HFF-Myc (cell line): ENCODE data around the gene ADPRS.

ENCODE experiments used
- DNase-seq: peaks from one replicate; pipeline ENCODE4 v3.0.0-alpha.2; 2011; ENCODE audit warnings: low read depth; ENCODE audit errors: extremely low read depth
- H3K4me3 ChIP-seq: replicated peaks from 2 replicates; pipeline ENCODE4 v1.5.1; 2011; ENCODE audit warnings: low read depth, mild to moderate bottlenecking, control low read depth, low read length
- CTCF ChIP-seq: IDR thresholded peaks from 2 replicates; pipeline ENCODE4 v1.5.1; 2012; ENCODE audit warnings: mild to moderate bottlenecking, low read depth, low read length, control low read depth; ENCODE audit errors: missing control alignments

The ADPRS gene

GRCh38 chr1:36096500-36097432 is 8.1 kb downstream of the ADPRS start:
- peak; percentile 33 for TF ChIP-seq CTCF
- no peak for DNase-seq
- no peak overlapping the region for H3K4me3 ChIP-seq

DNA sequence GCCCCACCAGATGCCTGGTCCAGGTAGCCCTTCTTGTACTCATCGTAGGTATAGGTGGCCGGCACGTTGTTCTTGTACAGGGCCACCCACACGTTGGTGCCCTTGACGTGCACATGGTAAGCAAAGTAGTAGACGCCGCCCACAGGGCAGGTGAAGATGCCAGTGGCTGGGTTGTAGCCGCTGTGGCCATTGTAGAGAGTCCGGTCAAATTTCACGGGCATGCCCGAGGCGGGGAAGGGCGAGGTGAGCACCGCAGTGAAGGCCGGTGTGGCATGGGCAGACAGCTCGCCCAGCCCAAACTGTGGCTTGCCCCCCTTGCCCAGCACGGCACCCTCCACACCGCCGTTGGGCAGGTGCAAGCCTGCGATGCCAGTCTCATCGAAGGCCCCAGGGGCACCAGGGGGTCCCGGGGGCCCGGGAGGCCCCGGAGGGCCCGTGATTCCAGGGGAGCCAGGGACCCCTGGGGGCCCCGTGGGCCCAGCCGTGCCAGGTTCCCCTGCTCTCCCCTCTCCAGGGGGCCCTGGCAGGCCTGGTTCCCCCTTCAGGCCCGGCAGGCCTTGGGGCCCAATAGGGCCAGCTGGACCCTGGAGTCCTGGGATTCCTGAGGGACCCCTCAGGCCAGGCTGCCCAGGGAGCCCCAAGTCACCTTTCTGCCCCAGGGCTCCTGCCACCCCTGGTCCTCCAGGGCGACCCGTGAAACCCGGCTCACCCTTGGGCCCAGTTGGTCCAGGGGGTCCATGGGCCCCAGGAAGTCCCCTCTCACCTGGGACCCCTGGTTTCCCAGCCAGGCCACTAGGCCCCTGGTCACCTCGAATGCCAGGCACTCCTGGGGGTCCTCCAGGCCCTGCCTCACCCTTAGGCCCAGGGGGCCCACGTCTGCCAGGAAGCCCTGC is 9.2 kb downstream of the ADPRS start:
- DNase-seq = no peak
- no peak overlapping the region for H3K4me3 ChIP-seq
- no peak for TF ChIP-seq CTCF

- H3K4me3 ChIP-seq = no peak overlapping the region
- no peak for DNase-seq
- no peak for TF ChIP-seq CTCF
Measured at GRCh38 chr1:36098650-36099365, 10.1 kb downstream of the ADPRS start.

DNA sequence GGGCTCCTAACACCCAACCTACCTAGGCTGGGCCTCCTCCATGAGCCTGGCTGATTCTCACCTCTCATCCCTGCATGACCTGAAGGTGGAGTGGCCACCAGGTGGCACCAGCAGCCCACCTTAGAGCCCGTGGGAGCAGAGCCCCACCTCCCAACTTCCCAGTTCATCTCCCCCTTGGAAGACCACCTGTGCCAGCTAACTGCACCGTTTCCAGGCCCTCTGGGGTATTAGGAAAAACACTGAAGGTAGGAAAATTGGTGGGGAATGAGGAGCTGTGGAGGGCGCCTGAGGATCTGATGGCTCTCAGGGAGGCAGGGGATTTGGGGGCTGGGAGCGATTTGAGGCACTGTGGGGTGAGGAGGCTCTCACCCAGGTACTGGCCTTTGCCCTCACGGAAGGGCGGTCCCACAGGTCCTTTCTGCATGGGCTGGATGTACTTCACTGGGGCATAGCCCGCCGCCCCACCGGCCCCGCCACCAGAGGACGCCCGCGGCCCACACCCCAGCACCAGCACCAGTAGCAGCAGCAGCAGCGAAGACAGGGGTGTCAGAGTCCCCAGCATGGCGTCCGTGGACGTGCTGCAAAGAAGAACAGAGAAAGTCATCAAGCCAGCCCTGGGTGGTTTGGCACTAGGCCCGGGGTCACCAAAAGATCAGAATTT is 11.1 kb downstream of the ADPRS start:
- no peak for DNase-seq
- no peak overlapping the region for H3K4me3 ChIP-seq
- TF ChIP-seq CTCF = peak; percentile 81

DNA sequence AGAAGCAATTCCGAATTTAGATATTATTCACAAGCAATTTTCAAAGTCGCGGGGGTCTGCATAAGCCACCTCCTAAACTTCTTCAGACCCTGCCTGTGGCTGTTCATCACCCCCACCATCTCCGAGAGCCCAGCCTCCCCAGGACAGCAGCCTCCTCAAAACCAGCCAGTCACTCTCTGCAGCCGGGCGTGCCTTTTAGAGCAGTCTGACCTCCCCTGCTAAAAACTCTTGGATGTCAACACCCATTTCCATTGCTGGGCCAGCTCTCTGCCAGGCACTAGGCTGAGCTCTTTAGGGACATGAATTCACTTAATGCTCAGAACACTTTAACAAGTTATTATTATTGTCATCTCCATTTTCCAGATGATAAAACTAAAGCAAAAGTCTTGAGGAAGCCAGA is 11.7 kb downstream of the ADPRS start:
- no peak for DNase-seq
- TF ChIP-seq CTCF = no peak

DNA sequence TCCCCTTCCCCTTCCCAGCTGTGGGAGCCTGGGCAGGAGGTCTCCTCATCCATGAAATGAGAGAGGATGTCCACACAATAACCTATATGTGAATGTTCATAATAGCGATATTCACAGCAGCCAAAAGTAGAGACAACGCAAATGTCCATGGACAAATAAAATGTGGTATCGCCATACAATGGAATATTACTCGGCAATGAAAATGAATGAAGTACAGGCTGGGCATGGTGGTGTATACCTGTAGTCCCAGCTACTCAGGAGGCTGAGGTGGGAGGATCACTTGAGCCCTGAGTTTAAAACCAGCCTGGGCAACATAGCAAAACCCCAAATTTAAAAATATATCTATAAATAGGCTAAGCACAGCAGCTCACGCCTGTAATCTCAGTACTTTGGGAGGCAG is 12.9 kb downstream of the ADPRS start:
- no peak overlapping the region for H3K4me3 ChIP-seq
- no peak for DNase-seq
- TF ChIP-seq CTCF = no peak

More for the DNA sequence above, 11.7 kb downstream of the ADPRS start:
- no peak overlapping the region for H3K4me3 ChIP-seq
